Activated CD4-positive, CD25-positive, alpha-beta regulatory T cell treated with anti-CD3 and anti-CD28 coated beads, Interleukin-2, amount 50 U/mL, for 72 hours (primary cell): ENCODE data around the gene RAD51B.
"Not testable (repeated sequence)": the region's sequence is repeated elsewhere in the genome, so short reads cannot be mapped to it uniquely, and the experiment has no call there.

ENCODE experiments used
- DNase-seq: peaks from one replicate; pipeline ENCODE4 v3.0.0; 2021

Gene RAD51B

DNA sequence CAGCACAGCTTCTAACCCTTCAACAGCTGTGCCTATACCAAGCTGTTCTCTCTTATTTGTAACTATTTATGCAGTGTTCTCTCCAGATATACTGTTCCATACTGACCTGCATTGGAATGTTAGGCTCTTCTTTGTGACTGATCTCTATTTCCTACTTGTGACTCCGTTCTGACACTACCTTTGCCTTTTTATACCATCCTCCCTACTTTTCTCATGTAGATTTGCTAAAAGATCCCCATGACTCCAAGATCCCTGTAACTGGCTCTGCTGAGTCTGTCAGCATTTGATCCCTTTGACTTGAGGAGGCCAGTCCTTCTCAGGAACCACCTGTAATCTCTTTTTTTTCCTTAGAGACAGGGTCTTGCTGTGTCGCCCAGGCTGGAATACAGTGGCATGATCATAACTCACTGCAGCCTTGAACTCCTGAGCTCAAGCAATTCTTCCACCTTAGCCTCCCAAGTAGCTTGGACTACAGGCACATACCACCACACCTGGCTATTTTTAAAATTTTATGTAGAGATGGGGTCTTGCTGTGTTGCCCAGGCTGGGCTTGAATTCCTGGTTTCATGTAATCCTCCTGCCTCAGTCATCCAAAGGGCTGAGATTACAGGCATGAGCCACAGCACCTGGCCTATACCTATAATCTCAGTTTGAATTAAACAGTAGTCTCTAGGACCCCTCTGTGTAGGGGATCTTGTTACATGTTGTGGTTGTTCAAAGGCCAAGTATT lies 605.0 kb downstream of the RAD51B start:
- DNase-seq = no peak

DNA sequence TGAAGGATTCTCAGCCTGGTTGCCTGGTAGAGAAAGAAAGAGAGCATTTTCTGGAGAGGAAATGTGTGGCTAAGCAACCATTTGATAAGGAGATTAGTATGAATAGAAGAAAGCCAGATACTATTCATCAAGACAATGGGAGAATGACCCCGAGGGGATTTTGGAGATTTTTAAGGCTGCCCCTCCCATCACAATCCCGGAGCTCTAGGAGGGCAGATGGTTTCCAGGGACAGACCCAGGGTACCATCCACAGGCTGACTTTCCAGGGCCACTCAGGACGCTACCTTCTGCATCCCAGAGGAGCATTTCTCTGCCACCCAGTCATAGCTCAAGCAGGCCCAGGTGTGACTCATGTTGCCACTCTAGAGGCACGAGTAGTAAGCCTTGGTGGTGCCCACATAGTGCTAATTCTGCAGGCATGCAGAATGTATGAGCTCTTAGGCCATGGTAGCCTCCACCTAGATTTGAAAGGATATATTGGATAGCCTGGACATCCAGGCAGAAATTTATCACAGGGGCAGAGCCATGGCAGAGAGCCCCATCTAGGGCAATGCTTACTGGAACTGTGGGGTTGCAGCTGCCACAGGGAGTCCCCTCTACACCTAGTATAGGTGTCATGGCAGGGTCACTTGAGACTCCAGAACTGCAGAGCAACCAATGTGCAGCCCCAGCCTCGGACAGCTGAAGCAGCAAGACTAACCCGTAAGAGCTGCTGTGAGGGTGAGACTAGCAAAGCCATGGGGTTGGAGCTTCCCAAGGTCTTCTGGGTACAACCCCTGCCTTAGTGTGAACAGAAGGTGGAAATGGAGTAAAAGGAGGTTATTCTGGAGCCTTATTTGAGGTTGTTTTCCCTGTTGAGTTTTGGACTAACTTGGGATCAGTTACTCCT lies 607.3 kb downstream of the RAD51B start:
- DNase-seq = no peak

GRCh38 chr14:68427550-68427890 lies 607.9 kb downstream of the RAD51B start:
- DNase-seq = no peak

GRCh38 chr14:68428900-68429299 lies 609.3 kb downstream of the RAD51B start:
- not testable (repeated sequence) for DNase-seq

GRCh38 chr14:68434173-68434572 lies 614.6 kb downstream of the RAD51B start:
- not testable (repeated sequence) for DNase-seq

GRCh38 chr14:68435631-68436030 lies 616.1 kb downstream of the RAD51B start:
- not testable (repeated sequence) for DNase-seq

DNA sequence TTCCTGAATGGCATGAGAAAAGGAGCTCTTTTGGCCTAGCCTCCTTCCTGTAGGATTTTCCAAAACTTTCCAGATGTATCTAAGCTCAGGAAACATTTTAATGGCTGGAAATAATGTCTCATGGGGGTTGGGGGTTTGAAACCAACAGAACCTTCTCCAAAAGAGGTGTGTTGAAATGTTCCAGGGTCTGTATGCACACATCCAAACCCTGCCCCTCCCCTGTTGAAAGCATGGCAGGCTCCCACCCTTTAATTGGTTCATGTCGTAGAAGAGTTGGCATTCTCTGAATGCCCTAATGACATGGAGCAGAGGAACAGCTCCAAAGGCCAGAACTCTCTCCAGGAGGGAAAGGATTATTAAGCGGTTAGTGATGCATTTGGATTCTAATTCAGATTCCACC lies 620.1 kb downstream of the RAD51B start:
- no peak for DNase-seq

DNA sequence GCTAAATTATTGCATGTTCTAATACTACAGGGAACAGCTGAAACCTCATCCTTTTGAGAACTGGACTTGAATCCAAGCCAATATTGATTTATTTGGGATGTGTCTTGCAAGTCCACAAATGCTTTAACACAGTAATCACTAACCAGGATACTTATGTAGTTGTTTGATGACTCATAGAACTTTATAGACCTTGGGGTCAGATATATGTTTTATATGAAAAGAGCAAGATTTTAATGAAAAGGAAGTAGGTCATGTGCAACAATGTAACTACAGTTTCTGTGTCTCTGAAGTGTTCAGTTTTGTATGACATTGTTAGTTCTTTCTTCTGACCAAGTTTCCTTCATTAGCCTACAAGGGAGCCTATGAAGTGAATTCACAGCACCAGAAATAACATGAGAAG lies 621.2 kb downstream of the RAD51B start:
- DNase-seq = no peak

DNA sequence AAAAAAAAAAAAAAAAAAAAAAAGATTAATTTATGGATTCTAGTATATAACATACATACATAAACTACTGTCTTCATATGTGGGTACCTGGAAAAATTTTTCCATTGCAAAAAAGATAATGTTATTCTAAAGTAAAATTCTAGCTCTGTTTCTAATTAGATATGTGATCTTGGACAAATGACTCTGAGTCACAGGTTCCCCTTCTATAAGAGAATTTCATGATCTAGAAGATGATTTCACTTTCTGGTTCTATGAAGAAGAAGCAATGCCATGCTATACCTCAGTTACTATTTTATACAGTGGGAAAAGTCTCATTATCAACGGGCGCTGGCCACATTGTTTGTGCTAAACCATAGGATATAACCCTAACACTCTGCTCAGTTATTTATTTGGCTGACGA lies 622.0 kb downstream of the RAD51B start:
- no peak for DNase-seq

- DNase-seq = no peak
Measured at GRCh38 chr14:68442828-68443629, 623.5 kb downstream of the RAD51B start.

DNA sequence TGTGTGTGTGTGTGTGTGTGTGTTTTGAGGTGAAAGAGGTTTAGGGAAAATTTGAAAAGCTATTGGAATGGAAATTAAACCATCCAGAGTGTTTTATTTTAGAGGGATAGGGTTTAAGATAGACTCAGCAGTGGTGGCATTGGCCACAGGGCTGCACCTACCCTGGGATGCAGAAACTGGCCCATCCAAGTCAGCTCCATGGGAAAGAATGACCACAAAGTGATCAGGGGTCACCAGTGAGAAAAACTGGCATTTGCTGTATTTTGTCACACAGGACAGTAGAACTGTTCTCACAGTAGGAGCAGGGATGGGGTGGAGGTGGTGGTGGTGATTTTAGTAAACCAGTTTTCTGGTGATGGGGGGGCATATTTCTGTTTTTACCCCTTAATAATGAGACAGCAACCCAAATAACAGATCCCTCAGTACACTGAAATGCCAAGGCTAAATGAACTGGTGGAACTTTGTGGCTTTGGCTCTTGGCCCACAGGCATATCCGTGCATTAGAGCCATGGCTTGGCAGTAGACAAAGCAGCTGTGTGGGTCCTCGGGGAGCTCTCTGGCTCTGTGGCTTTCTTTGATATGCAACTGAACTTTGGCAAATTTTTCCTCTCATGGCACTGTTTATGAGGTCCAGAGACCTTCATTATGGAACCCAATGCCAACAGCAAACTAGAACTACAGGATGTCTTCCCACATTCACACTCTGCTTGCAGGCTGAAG lies 625.0 kb downstream of the RAD51B start:
- DNase-seq = no peak

DNA sequence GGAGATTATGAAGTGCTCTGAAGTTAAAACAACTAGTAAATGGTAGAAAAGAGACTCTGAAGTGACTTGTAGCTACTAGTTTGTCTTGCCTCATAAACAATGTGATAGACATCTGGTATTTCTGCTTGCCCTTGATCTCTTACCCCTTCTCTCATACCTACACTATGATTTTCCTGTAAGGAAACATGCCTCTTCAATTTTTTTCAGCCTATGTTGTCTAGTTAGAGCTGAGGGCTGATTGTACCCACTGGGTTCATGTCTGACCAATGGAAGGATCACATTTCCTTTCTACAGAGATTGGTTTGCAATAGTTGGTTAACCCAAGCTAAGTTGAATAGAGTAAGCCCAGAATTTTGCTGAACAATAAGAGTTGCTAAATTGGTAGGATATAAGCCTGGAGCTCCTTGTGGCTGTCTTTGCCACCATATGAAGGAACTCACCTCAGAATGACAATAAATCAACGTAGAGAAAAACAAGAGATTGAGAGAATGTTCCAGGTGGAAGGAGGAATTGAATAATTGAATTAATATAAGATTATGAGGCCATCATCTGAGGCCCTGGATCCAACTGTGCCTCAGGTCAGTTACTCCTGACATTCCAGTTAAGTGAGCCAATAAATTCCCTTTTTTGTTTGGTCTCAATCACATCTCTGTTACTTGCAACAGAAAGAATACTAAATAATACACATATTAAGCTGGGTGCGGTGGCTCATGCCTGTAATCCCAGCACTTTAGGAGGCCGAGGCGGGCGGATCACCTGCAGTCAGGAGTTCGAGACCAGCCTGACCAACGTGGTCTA lies 626.9 kb downstream of the RAD51B start:
- DNase-seq = no peak

- no peak for DNase-seq
Measured at GRCh38 chr14:68447581-68448251, 628.1 kb downstream of the RAD51B start.

DNA sequence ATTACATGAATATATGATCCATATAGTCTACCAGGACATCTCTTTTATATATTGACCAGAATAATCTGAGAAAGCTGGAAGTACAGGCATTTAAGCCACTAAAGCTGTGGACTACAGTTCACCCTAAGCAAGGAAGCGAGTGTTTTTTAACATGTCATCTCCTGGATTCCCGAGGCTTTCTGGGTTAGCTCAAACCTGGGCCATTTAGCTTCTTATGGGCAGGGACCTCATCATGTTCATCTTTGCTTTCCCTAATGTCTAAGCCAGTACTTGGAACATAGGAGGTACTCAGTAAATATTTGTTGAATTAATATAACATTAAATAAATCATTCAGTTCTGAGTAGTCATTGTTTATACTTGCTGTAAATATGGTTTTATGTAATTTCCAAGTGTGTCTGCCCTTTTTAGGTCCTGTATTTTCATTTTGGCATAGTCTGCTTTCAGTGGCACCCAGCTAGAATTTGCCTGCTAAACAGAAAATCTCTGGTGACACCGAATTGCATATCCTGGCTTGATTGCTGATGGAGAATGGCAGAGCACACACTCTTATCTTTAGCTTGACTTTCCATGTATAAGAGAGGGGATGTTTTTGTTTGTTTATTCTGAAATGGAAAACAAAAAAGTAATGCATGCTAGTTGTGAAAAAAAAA lies 628.8 kb downstream of the RAD51B start:
- no peak for DNase-seq

- DNase-seq = no peak
Measured at GRCh38 chr14:68449561-68450181, 630.1 kb downstream of the RAD51B start.

DNA sequence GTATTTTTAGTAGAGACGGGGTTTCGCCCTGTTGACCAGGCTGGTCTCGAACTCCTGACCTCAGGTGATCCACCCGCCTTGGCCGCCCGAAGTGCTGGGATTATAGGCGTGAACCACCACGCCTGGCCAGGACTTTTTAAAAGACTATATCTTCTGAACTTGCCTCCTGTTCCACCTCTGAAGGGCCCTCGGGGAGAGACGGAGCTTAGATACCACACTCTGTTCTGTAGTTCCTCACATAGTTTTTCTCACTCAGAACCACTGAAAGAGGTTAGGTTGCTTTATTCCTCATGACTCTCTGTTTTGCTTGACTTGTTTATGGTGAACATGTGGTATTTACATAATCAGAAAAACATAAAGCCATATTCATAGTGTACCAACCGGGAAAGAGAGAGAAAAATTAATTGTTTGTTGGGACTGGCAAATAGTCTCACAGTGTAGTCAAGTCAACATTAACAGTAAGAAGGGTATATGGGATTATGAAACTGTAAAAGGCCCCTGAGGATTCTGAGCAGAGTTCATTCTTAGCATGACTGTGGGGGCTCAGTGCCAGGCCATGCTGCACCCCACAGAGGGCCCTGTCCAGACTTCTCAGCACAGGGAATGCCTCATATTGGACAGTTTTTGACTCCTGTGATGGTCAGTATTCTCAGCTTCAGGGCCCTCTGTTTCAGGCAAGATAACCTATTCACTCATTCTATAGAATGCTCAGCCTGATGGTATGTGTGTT lies 631.0 kb downstream of the RAD51B start:
- DNase-seq = no peak

DNA sequence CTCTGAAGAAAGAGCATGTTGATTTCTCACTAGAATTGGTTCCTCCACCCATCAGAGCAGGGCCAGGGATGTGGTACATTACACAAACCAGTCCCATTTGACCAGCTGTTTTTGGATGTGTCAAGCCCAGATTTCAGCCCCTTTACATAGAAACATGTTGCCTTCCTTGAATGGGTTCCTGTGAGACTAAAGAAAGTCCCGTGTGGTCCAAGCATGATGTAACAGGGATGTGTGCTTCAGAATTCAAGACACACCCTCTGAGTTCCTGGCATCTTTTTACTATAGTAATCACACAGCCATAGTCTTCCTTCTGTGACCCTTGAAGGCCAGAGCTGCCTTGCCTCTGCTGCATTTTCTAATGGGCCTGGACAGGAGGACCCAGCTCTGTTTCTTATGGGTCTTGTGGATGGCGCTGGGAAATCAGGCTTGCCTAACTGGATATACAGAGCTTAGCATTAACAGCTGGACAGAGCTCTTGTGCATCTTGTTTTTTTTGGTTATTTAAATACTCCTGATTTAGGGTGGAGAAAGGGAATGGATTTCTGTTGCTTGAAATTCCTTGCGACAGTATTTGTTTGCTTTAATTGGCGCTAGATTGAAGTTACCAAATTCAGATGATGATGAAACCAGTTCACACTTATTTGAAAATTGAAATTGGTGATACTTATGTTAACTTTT lies 632.3 kb downstream of the RAD51B start:
- no peak for DNase-seq

- DNase-seq = no peak
Measured at GRCh38 chr14:68458253-68458652, 638.7 kb downstream of the RAD51B start.
